H1 (cell line): ENCODE data around the gene RBFOX1. TPM values are rescaled to one million over a fixed set of nuclear protein-coding genes. Genes with fewer than 3 reads are reported as not detected.

Experiments used
- CTCF ChIA-PET: fragments of 300-600 bp; sonication (Branson Sonifier 250); formaldehyde crosslinking; loops from one replicate; lab custom pipeline; 2021; ENCODE audit not compliant: partially characterized antibody; lab: Charles Lee
- POLR2A ChIA-PET: fragments of 300-600 bp; sonication (Branson Sonifier 250); formaldehyde crosslinking; loops from one replicate; lab custom pipeline; 2021; ENCODE audit warnings: inconsistent platforms; ENCODE audit not compliant: partially characterized antibody; lab: Charles Lee
- DNase-seq, 2 experiments: peaks; one replicate each; pipeline versions ENCODE4 v3.0.0 to v3.0.0-alpha.2; 2010 to 2022; ENCODE audit warnings: low spot score in 2 of 2, low read depth in 1 of 2, mixed read lengths in 1 of 2
- FAIRE-seq: peaks from 2 replicates; lab custom pipeline; 2011; peaks lifted over from hg19 to GRCh38; lab: Jason Lieb, UNC
- H2AFZ ChIP-seq: 2 replicates; pipeline ENCODE4 v1.8.1; 2012; ENCODE audit warnings: low read length, inconsistent platforms
- H2AK5ac ChIP-seq: 2 replicates; pipeline ENCODE4 v1.6.1; 2013; ENCODE audit warnings: low read depth, low read length
- H2BK120ac ChIP-seq: replicated peaks from 2 replicates; pipeline ENCODE3; 2013; ENCODE audit warnings: low read depth, low read length, inconsistent platforms
- H2BK12ac ChIP-seq: 2 replicates; pipeline ENCODE4 v1.6.1; 2013; ENCODE audit warnings: low read depth, low read length
- H2BK15ac ChIP-seq: 2 replicates; pipeline ENCODE4 v1.6.1; 2013; ENCODE audit warnings: low read length
- H2BK20ac ChIP-seq: 2 replicates; pipeline ENCODE4 v1.6.1; 2013; ENCODE audit warnings: low read length
- H2BK5ac ChIP-seq: 2 replicates; pipeline ENCODE4 v1.6.1; 2013; ENCODE audit warnings: low read depth, low read length
- H3K14ac ChIP-seq: 2 replicates; pipeline ENCODE4 v1.6.1; 2013; ENCODE audit warnings: inconsistent platforms; ENCODE audit not compliant: insufficient read length
- H3K18ac ChIP-seq: 2 replicates; pipeline ENCODE4 v1.6.1; 2013; ENCODE audit warnings: low read length; ENCODE audit errors: extremely low read depth
- H3K23ac ChIP-seq: 2 replicates; pipeline ENCODE4 v1.6.1; 2013; ENCODE audit warnings: inconsistent platforms; ENCODE audit not compliant: insufficient read length
- H3K23me2 ChIP-seq: 2 replicates; pipeline ENCODE4 v1.6.1; 2013; ENCODE audit warnings: low read depth, low read length
- H3K27ac ChIP-seq: 2 replicates; pipeline ENCODE4 v1.6.1; 2011; ENCODE audit warnings: low read depth, low read length, inconsistent platforms
- H3K27me3 ChIP-seq, 4 experiments: replicated peaks in 1 of 4; 1 replicate in 1 of 4; 2 replicates in 3 of 4; pipeline versions ENCODE4 v1.6.1 to v1.8.1; 2011 to 2013; ENCODE audit warnings: low read length in 3 of 4, mild to moderate bottlenecking in 3 of 4, inconsistent platforms in 2 of 4, mixed read lengths in 2 of 4, moderate library complexity in 1 of 4; ENCODE audit not compliant: control insufficient read depth in 3 of 4, insufficient read depth in 3 of 4; ENCODE audit errors: extremely low read depth in 1 of 4
- H3K36me3 ChIP-seq, 4 experiments: 2 replicates each; pipeline versions ENCODE4 v1.6.1 to v1.8.1; 2011 to 2013; ENCODE audit warnings: mild to moderate bottlenecking in 4 of 4, low read length in 3 of 4, moderate library complexity in 2 of 4, control low read depth in 1 of 4, inconsistent platforms in 1 of 4; ENCODE audit not compliant: insufficient read depth in 4 of 4, control insufficient read depth in 2 of 4
- H3K4ac ChIP-seq: replicated peaks from 2 replicates; pipeline ENCODE3; 2013; ENCODE audit warnings: low read length, low read depth, mixed read lengths, inconsistent platforms; ENCODE audit not compliant: insufficient read length
- H3K4me1 ChIP-seq, 4 experiments: replicated peaks in 1 of 4; 1 replicate in 1 of 4; 2 replicates in 3 of 4; pipeline versions ENCODE4 v1.6.1 to v1.8.1; 2011 to 2013; ENCODE audit warnings: low read length in 3 of 4, inconsistent platforms in 2 of 4, mixed read lengths in 1 of 4; ENCODE audit not compliant: insufficient read depth in 4 of 4, control insufficient read depth in 3 of 4
- H3K4me2 ChIP-seq, 2 experiments: 2 replicates each; pipeline versions ENCODE4 v1.6.1 to v1.8.1; 2011 to 2013; ENCODE audit warnings: low read depth in 2 of 2, low read length in 2 of 2, control low read depth in 1 of 2, inconsistent platforms in 1 of 2, mild to moderate bottlenecking in 1 of 2; ENCODE audit not compliant: insufficient read depth in 1 of 2
- H3K4me3 ChIP-seq, 4 experiments: fragments of 200-600, 300-600 bp in 1 of 4; sonication (generic), shearing (Covaris generic), sonication (Bioruptor Twin) in 1 of 4; 2 replicates each; pipeline versions ENCODE4 v1.5.1 to v1.8.1; 2011 to 2016; ENCODE audit warnings: low read length in 4 of 4, low read depth in 3 of 4, control low read depth in 2 of 4, inconsistent platforms in 2 of 4, mild to moderate bottlenecking in 2 of 4, mixed read lengths in 1 of 4, moderate library complexity in 1 of 4; ENCODE audit not compliant: insufficient read depth in 2 of 4; ENCODE audit errors: extremely low read depth in 1 of 4
- H3K56ac ChIP-seq: replicated peaks from 2 replicates; pipeline ENCODE3; 2013; ENCODE audit warnings: low read depth, mild to moderate bottlenecking, mixed read lengths, low read length, inconsistent platforms; ENCODE audit not compliant: insufficient read length
- H3K79me1 ChIP-seq: 2 replicates; pipeline ENCODE4 v1.6.1; 2013; ENCODE audit warnings: low read depth, low read length, control low read depth
- H3K79me2 ChIP-seq, 2 experiments: 2 replicates each; pipeline versions ENCODE4 v1.6.1 to v1.8.1; 2012 to 2013; ENCODE audit warnings: low read length in 2 of 2, mild to moderate bottlenecking in 2 of 2, inconsistent platforms in 1 of 2; ENCODE audit not compliant: insufficient read depth in 2 of 2, control insufficient read depth in 1 of 2
- H3K9ac ChIP-seq, 4 experiments: replicated peaks in 1 of 4; 1 replicate in 1 of 4; 2 replicates in 3 of 4; pipeline versions ENCODE4 v1.6.1 to v1.8.1; 2011 to 2013; ENCODE audit warnings: low read depth in 3 of 4, low read length in 3 of 4, control low read depth in 2 of 4, mild to moderate bottlenecking in 2 of 4, moderate library complexity in 2 of 4, inconsistent platforms in 1 of 4; ENCODE audit errors: extremely low read depth in 1 of 4
- H3K9me3 ChIP-seq, 2 experiments: 2 replicates each; pipeline versions ENCODE4 v1.6.1 to v1.8.1; 2012 to 2013; ENCODE audit warnings: mild to moderate bottlenecking in 2 of 2, moderate library complexity in 2 of 2, control low read depth in 1 of 2, inconsistent platforms in 1 of 2, low read depth in 1 of 2, low read length in 1 of 2, mixed read lengths in 1 of 2; ENCODE audit not compliant: insufficient read depth in 2 of 2
- H4K20me1 ChIP-seq, 2 experiments: replicated peaks in 1 of 2; 2 replicates each; pipeline versions ENCODE3 to v1.8.1; 2011 to 2013; ENCODE audit warnings: inconsistent platforms in 2 of 2, low read length in 2 of 2, mild to moderate bottlenecking in 1 of 2; ENCODE audit not compliant: insufficient read depth in 2 of 2, control insufficient read depth in 1 of 2
- H4K5ac ChIP-seq: 2 replicates; pipeline ENCODE4 v1.6.1; 2013; ENCODE audit warnings: low read length, low read depth, mixed read lengths, inconsistent platforms; ENCODE audit not compliant: insufficient read length
- H4K8ac ChIP-seq: 2 replicates; pipeline ENCODE4 v1.8.0; 2013; ENCODE audit warnings: mild to moderate bottlenecking, moderate library complexity, low read length, inconsistent platforms; ENCODE audit not compliant: insufficient read depth; ENCODE audit errors: extremely low read depth
- H4K91ac ChIP-seq: replicated peaks from 2 replicates; pipeline ENCODE3; 2013; ENCODE audit warnings: low read length, mixed read lengths, inconsistent platforms; ENCODE audit not compliant: insufficient read length
- TCF12 ChIP-seq: IDR thresholded peaks from 2 replicates; pipeline ENCODE4 v1.6.1; 2011; ENCODE audit warnings: low read depth, mild to moderate bottlenecking, low read length
- WGBS, 2 experiments: shearing (Covaris generic) in 1 of 2; methylation state at CpG; one replicate each; pipeline versions ENCODE4 v1.1.6 to v1.1.7; 2013 to 2015; ENCODE audit warnings: low lambda C conversion rate in 2 of 2, mixed read lengths in 2 of 2, inconsistent platforms in 1 of 2, low coverage in 1 of 2, missing lambda C conversion rate in 1 of 2; ENCODE audit not compliant: insufficient replicate concordance in 2 of 2, insufficient coverage in 1 of 2, insufficient read length in 1 of 2; ENCODE audit errors: extremely low coverage in 1 of 2, missing lambda C conversion rate in 1 of 2; 5-methylcytosine and 5-hydroxymethylcytosine counted together
- polyA plus RNA-seq, 7 experiments: library from polyadenylated mRNA; depleted of rRNA in 3 of 7; stranded (reverse) in 5 of 7; unstranded in 2 of 7; fragments of >200 nt in 5 of 7; fragments of 200-250 nt in 2 of 7; gene quantifications; 1 replicate in 5 of 7; 2 replicates in 1 of 7; 4 replicates in 1 of 7; pipeline versions ENCODE4 v1.2.1 to v1.2.3, GENCODE V29; 2011 to 2013; ENCODE audit warnings: missing spikeins in 2 of 7, mixed read lengths in 2 of 7
- total RNA-seq: library from RNA; stranded (reverse); fragmentation: NEBNext Ultra II Directional; extraction: Animal tissue kit (Norgen Biotek cat#: 25700); gene quantifications from 2 replicates; pipeline ENCODE4 v1.2.1, GENCODE V29; 2021

The RBFOX1 gene
- total and polyA plus RNA-seq, 2 of the 8 experiments (the other 6 are each of a cell fraction or from before 2014, with no cell fraction given) = 1.7 to 2.8 TPM

DNA sequence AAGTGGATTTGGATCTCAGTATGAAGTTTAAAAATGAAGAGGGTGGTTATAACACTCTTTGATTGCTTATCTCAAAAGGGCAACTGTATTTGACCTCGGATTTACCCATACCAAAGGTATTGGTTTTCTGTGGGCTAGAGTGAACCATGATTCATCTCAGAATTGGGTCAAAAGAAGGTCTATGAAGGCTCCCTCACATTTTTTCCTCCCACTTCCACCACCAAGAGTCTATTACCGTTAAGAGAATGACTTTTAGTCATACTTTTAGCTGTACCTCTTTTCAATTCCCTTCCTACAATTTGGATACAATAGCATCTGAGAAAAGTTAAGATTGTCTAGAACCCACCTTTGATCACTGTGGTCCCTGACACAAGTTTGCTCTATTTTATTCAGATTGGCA lies 280.9 kb downstream of the RBFOX1 start:
- Histone ChIP-seq H3K27ac (no peak overlapping the region), H2BK5ac (no peak overlapping the region), H3K79me1 (no peaks in the 10 kb centered on the region), H3K4me1 (no peaks in the 10 kb centered on the region), H2BK120ac (no peak overlapping the region), H3K36me3 (0 out of 8 replicates have a peak, but pooled peaks cover 0 to 2% (median 0%) of the 10 kb centered on the region in 4 experiments), H3K18ac (no peak overlapping the region), H2BK20ac (no peak overlapping the region), H2BK15ac (no peak overlapping the region), H3K9ac (no peak overlapping the region), H3K27me3 (no peaks in the 10 kb centered on the region), H4K91ac (no peak overlapping the region), H4K5ac (no peak overlapping the region), H3K56ac (no peak overlapping the region), H3K79me2 (no peaks in the 10 kb centered on the region), H2AFZ (no peak overlapping the region), H3K23ac (no peak overlapping the region), H3K14ac (no peak overlapping the region), H4K8ac (no peak overlapping the region), H2AK5ac (no peak overlapping the region), H2BK12ac (no peak overlapping the region), H3K4me3 (no peak overlapping the region), H4K20me1 (no peaks in the 10 kb centered on the region), H3K4me2 (no peak overlapping the region), H3K4ac (no peak overlapping the region), H3K23me2 (no peaks in the 10 kb centered on the region), H3K9me3 (peaks cover 4 to 8% of the 10 kb centered on the region in 2 experiments; a peak in 2 of 4 replicates)
- 89% methylated on average over 2 of the region's 2 CpGs; no CpG with 5 or more reads in 1 of the 2 experiments for WGBS, 2 experiments
- ChIA-PET CTCF (no interaction called here), POLR2A (no interaction called here)
- DNase-seq (no peak), FAIRE-seq (no peak)
- TF ChIP-seq TCF12 = no peak
